HUES48 (cell line): Measurements from ENCODE around the gene FAM170A.

Experiments used
- H3K27ac ChIP-seq: one replicate; pipeline ENCODE4 v1.7.0; 2013; ENCODE audit warnings: low read depth, low read length, inconsistent platforms
- H3K27me3 ChIP-seq: 2 replicates; pipeline ENCODE4 v1.6.1; 2013; ENCODE audit warnings: mild to moderate bottlenecking, low read length; ENCODE audit not compliant: control insufficient read depth, insufficient read depth
- H3K36me3 ChIP-seq: 2 replicates; pipeline ENCODE4 v1.6.1; 2013; ENCODE audit warnings: low read length; ENCODE audit not compliant: control insufficient read depth, insufficient read depth
- H3K4me1 ChIP-seq: 2 replicates; pipeline ENCODE4 v1.6.1; 2013; ENCODE audit warnings: mild to moderate bottlenecking, low read length; ENCODE audit not compliant: control insufficient read depth, insufficient read depth
- H3K4me3 ChIP-seq: 2 replicates; pipeline ENCODE4 v1.5.1; 2013; ENCODE audit warnings: mild to moderate bottlenecking, low read depth, low read length
- H3K9ac ChIP-seq: 2 replicates; pipeline ENCODE4 v1.6.1; 2013; ENCODE audit warnings: mild to moderate bottlenecking, low read depth, low read length, moderate library complexity
- H3K9me3 ChIP-seq: 2 replicates; pipeline ENCODE4 v1.6.1; 2013; ENCODE audit warnings: low read length; ENCODE audit not compliant: control insufficient read depth, insufficient read depth

The FAM170A gene

GRCh38 chr5:119655061-119655460 is 25.7 kb downstream of the FAM170A start:
- H3K9ac ChIP-seq, result no peak overlapping the region
- no peak overlapping the region for H3K27ac ChIP-seq
- H3K9me3 ChIP-seq, result no peaks in the 10 kb centered on the region
- H3K4me3 ChIP-seq, result no peak overlapping the region
- no peaks in the 10 kb centered on the region for H3K36me3 ChIP-seq
- no peaks in the 10 kb centered on the region for H3K27me3 ChIP-seq
- H3K4me1 ChIP-seq, result no peaks in the 10 kb centered on the region

GRCh38 chr5:119656023-119656422 is 26.7 kb downstream of the FAM170A start:
- Histone ChIP-seq H3K36me3 (no peaks in the 10 kb centered on the region), H3K27me3 (no peaks in the 10 kb centered on the region), H3K9me3 (no peaks in the 10 kb centered on the region), H3K4me1 (no peaks in the 10 kb centered on the region), H3K27ac (no peak overlapping the region), H3K9ac (no peak overlapping the region), H3K4me3 (no peak overlapping the region)

GRCh38 chr5:119666542-119666941 is 37.2 kb downstream of the FAM170A start:
- H3K4me1 ChIP-seq, result no peaks in the 10 kb centered on the region
- H3K27ac ChIP-seq, result no peak overlapping the region
- H3K9me3 ChIP-seq, result 0 out of 2 replicates have a peak, but pooled peaks cover 12% of the 10 kb centered on the region
- no peak overlapping the region for H3K4me3 ChIP-seq
- no peaks in the 10 kb centered on the region for H3K27me3 ChIP-seq
- no peaks in the 10 kb centered on the region for H3K36me3 ChIP-seq
- H3K9ac ChIP-seq, result no peak overlapping the region

- no peak overlapping the region for H3K4me3 ChIP-seq
- peaks cover 3% of the 10 kb centered on the region; the same call in 1 of the 2 replicates for H3K4me1 ChIP-seq
- H3K27me3 ChIP-seq, result no peaks in the 10 kb centered on the region
- H3K27ac ChIP-seq, result no peak overlapping the region
- no peak overlapping the region for H3K9ac ChIP-seq
- H3K9me3 ChIP-seq, result no peaks in the 10 kb centered on the region
- no peaks in the 10 kb centered on the region for H3K36me3 ChIP-seq
Measured at GRCh38 chr5:119678351-119679028, 49.1 kb downstream of the FAM170A start.

- Histone ChIP-seq H3K27me3 (no peaks in the 10 kb centered on the region), H3K4me3 (no peak overlapping the region), H3K4me1 (peaks cover 3% of the 10 kb centered on the region; the same call in 1 of the 2 replicates), H3K9ac (no peak overlapping the region), H3K9me3 (no peaks in the 10 kb centered on the region), H3K36me3 (no peaks in the 10 kb centered on the region), H3K27ac (no peak overlapping the region)
Measured at GRCh38 chr5:119680080-119680479, 50.7 kb downstream of the FAM170A start.

GRCh38 chr5:119681734-119682133 is 52.4 kb downstream of the FAM170A start:
- Histone ChIP-seq H3K36me3 (no peaks in the 10 kb centered on the region), H3K27me3 (no peaks in the 10 kb centered on the region), H3K4me1 (peaks cover 3% of the 10 kb centered on the region; the same call in 1 of the 2 replicates), H3K4me3 (no peak overlapping the region), H3K27ac (no peak overlapping the region), H3K9me3 (no peaks in the 10 kb centered on the region), H3K9ac (no peak overlapping the region)

GRCh38 chr5:119682372-119682771 is 53.0 kb downstream of the FAM170A start:
- Histone ChIP-seq H3K27me3 (no peaks in the 10 kb centered on the region), H3K4me1 (peaks cover 3% of the 10 kb centered on the region; the same call in 1 of the 2 replicates)

More at GRCh38 chr5:119682372-119682771, 53.0 kb downstream of the FAM170A start:
- Histone ChIP-seq H3K9ac (no peak overlapping the region), H3K36me3 (no peaks in the 10 kb centered on the region), H3K27ac (no peak overlapping the region), H3K9me3 (no peaks in the 10 kb centered on the region), H3K4me3 (no peak overlapping the region)
